Neuron (in vitro differentiated cells): ENCODE measurements around the gene RMND5B.
"Not testable (repeated sequence)": the region's sequence is repeated elsewhere in the genome, so short reads cannot be mapped to it uniquely, and the experiment has no call there.

Source experiments
- H2AFZ ChIP-seq: one replicate; pipeline ENCODE4 v1.6.1; 2013; ENCODE audit warnings: low read depth, mild to moderate bottlenecking, inconsistent platforms, low read length, moderate library complexity
- H3K27me3 ChIP-seq: one replicate; pipeline ENCODE4 v1.6.1; 2013; ENCODE audit warnings: low read length; ENCODE audit not compliant: insufficient read depth
- H3K36me3 ChIP-seq: one replicate; pipeline ENCODE4 v1.6.1; 2013; ENCODE audit warnings: low read length; ENCODE audit not compliant: insufficient read depth
- H3K4me1 ChIP-seq: one replicate; pipeline ENCODE4 v1.6.1; 2013; ENCODE audit warnings: low read length; ENCODE audit not compliant: insufficient read depth
- H3K4me3 ChIP-seq: 2 replicates; pipeline ENCODE4 v1.5.1; 2013; ENCODE audit warnings: mild to moderate bottlenecking, low read length, moderate library complexity
- H3K9me3 ChIP-seq: one replicate; pipeline ENCODE4 v1.6.1; 2013; ENCODE audit warnings: low read length

RMND5B gene

GRCh38 chr5:178180141-178180863, 49.5 kb downstream of the RMND5B start:
- no peak overlapping the region for H2AFZ ChIP-seq
- H3K4me1 ChIP-seq: no peaks in the 10 kb centered on the region
- no peaks in the 10 kb centered on the region for H3K36me3 ChIP-seq
- H3K9me3 ChIP-seq: no peaks in the 10 kb centered on the region
- H3K4me3 ChIP-seq: no peak overlapping the region
- H3K27me3 ChIP-seq: no peaks in the 10 kb centered on the region

GRCh38 chr5:178182158-178182876, 51.5 kb downstream of the RMND5B start:
- Histone ChIP-seq H2AFZ (no peak overlapping the region), H3K36me3 (no peaks in the 10 kb centered on the region), H3K4me1 (no peaks in the 10 kb centered on the region), H3K27me3 (no peaks in the 10 kb centered on the region), H3K4me3 (no peak overlapping the region), H3K9me3 (no peaks in the 10 kb centered on the region)

GRCh38 chr5:178186427-178186826, 55.6 kb downstream of the RMND5B start:
- Histone ChIP-seq H3K27me3 (no peaks in the 10 kb centered on the region), H2AFZ (no peak overlapping the region), H3K4me3 (no peak overlapping the region), H3K9me3 (no peaks in the 10 kb centered on the region), H3K36me3 (no peaks in the 10 kb centered on the region), H3K4me1 (no peaks in the 10 kb centered on the region)

- H3K4me1 ChIP-seq: no peaks in the 10 kb centered on the region
- no peaks in the 10 kb centered on the region for H3K36me3 ChIP-seq
- no peaks in the 10 kb centered on the region for H3K9me3 ChIP-seq
Observed at GRCh38 chr5:178187014-178187413, 56.2 kb downstream of the RMND5B start, which contains the start of gene GMCL2. Gene GMCL2 (minus strand): TSS chr5:178187371. CDS start chr5:178187299, 72 bp downstream.

GRCh38 chr5:178189433-178189832, 58.6 kb downstream of the RMND5B start:
- H2AFZ ChIP-seq: no peak overlapping the region
- H3K4me3 ChIP-seq: no peak overlapping the region
- no peaks in the 10 kb centered on the region for H3K4me1 ChIP-seq
- no peaks in the 10 kb centered on the region for H3K9me3 ChIP-seq
- no peaks in the 10 kb centered on the region for H3K36me3 ChIP-seq
- peaks cover 3% of the 10 kb centered on the region for H3K27me3 ChIP-seq

More at GRCh38 chr5:178187014-178187413, 56.2 kb downstream of the RMND5B start, which contains the start of gene GMCL2:
- Histone ChIP-seq H3K27me3 (no peaks in the 10 kb centered on the region), H2AFZ (no peak within 1 kb of the TSS), H3K4me3 (no peak within 1 kb of the TSS)

- Histone ChIP-seq H3K9me3 (peaks cover 2% of the 10 kb centered on the region), H3K27me3 (peaks cover 6% of the 10 kb centered on the region), H3K4me3 (no peak overlapping the region), H3K4me1 (no peaks in the 10 kb centered on the region), H2AFZ (no peak overlapping the region), H3K36me3 (no peaks in the 10 kb centered on the region)
Observed at GRCh38 chr5:178191661-178192060, 60.8 kb downstream of the RMND5B start.

GRCh38 chr5:178192244-178192643, 61.4 kb downstream of the RMND5B start:
- H3K4me1 ChIP-seq: no peaks in the 10 kb centered on the region
- H3K27me3 ChIP-seq: peaks cover 6% of the 10 kb centered on the region
- no peak overlapping the region for H3K4me3 ChIP-seq
- H3K36me3 ChIP-seq: no peaks in the 10 kb centered on the region
- H3K9me3 ChIP-seq: peaks cover 2% of the 10 kb centered on the region
- no peak overlapping the region for H2AFZ ChIP-seq

- Histone ChIP-seq H2AFZ (no peak overlapping the region), H3K4me3 (no peak overlapping the region), H3K27me3 (peaks cover 6% of the 10 kb centered on the region), H3K36me3 (no peaks in the 10 kb centered on the region), H3K9me3 (peaks cover 2% of the 10 kb centered on the region), H3K4me1 (no peaks in the 10 kb centered on the region)
Observed at GRCh38 chr5:178192787-178193186, 62.0 kb downstream of the RMND5B start.

GRCh38 chr5:178193251-178193809, 62.5 kb downstream of the RMND5B start:
- H3K4me3 ChIP-seq: no peak overlapping the region
- H3K4me1 ChIP-seq: no peaks in the 10 kb centered on the region
- peaks cover 6% of the 10 kb centered on the region for H3K27me3 ChIP-seq
- no peak overlapping the region for H2AFZ ChIP-seq
- no peaks in the 10 kb centered on the region for H3K36me3 ChIP-seq
- peaks cover 2% of the 10 kb centered on the region for H3K9me3 ChIP-seq

GRCh38 chr5:178194026-178194425, 63.2 kb downstream of the RMND5B start:
- Histone ChIP-seq H3K9me3 (peaks cover 2% of the 10 kb centered on the region), H3K36me3 (no peaks in the 10 kb centered on the region), H2AFZ (no peak overlapping the region), H3K4me1 (no peaks in the 10 kb centered on the region), H3K27me3 (peaks cover 6% of the 10 kb centered on the region), H3K4me3 (no peak overlapping the region)

GRCh38 chr5:178196281-178196812, 65.5 kb downstream of the RMND5B start:
- Histone ChIP-seq H3K36me3 (no peaks in the 10 kb centered on the region), H3K4me3 (no peak overlapping the region), H3K27me3 (peaks cover 6% of the 10 kb centered on the region), H3K9me3 (peaks cover 2% of the 10 kb centered on the region), H3K4me1 (no peaks in the 10 kb centered on the region), H2AFZ (no peak overlapping the region)

- Histone ChIP-seq H3K4me1 (no peaks in the 10 kb centered on the region), H2AFZ (no peak overlapping the region), H3K36me3 (no peaks in the 10 kb centered on the region), H3K4me3 (no peak overlapping the region), H3K27me3 (peaks cover 6% of the 10 kb centered on the region), H3K9me3 (peaks cover 2% of the 10 kb centered on the region)
Observed at GRCh38 chr5:178196986-178197385, 66.2 kb downstream of the RMND5B start.

GRCh38 chr5:178198151-178198550, 67.3 kb downstream of the RMND5B start:
- not testable (repeated sequence) for H3K4me3 ChIP-seq, H3K4me1 ChIP-seq, H2AFZ ChIP-seq, H3K9me3 ChIP-seq, H3K36me3 ChIP-seq, H3K27me3 ChIP-seq
